Upper lobe of right lung (tissue), 1 donor: ENCODE results near the gene ARSG. TPM values are rescaled to one million over a fixed set of nuclear protein-coding genes. Genes with fewer than 3 reads are reported as not detected.
"Not testable (repeated sequence)": the region's sequence is repeated elsewhere in the genome, so short reads cannot be mapped to it uniquely, and the experiment has no call there.

Source experiments
- ATAC-seq: fragments of 200-7000 bp; cut with Tn5 transposase; one replicate; pipeline ENCODE4 v1.9.1; 2020; ENCODE audit warnings: mild to moderate bottlenecking, moderate library complexity
- DNase-seq: peaks from one replicate; pipeline ENCODE4 v3.0.0-alpha.2; 2020
- H3K27ac ChIP-seq: fragments of 200-600 bp; one replicate; pipeline ENCODE4 v1.8.0; 2022
- H3K27me3 ChIP-seq: fragments of 200-600 bp; one replicate; pipeline ENCODE4 v1.8.0; 2022; ENCODE audit warnings: mild to moderate bottlenecking
- H3K36me3 ChIP-seq: fragments of 200-600 bp; one replicate; pipeline ENCODE4 v1.8.0; 2022
- H3K4me1 ChIP-seq: fragments of 200-600 bp; one replicate; pipeline ENCODE4 v1.8.0; 2022
- H3K4me3 ChIP-seq: fragments of 200-600 bp; one replicate; pipeline ENCODE4 v1.8.0; 2022; ENCODE audit warnings: mild to moderate bottlenecking
- H3K9me3 ChIP-seq: fragments of 200-600 bp; one replicate; pipeline ENCODE4 v1.8.0; 2022
- intact Hi-C: fragments of 100-400 bp; cut with DNase I; formaldehyde crosslinking; loops from one replicate; pipeline ENCODE4 v1.11.0; 2022
- total RNA-seq: library from RNA; stranded (reverse); fragmentation: NEBNext Ultra II Directional; extraction: Animal tissue kit (Norgen Biotek cat#: 25700); gene quantifications from one replicate; pipeline ENCODE4 v1.2.1, GENCODE V29; 2021
- TF ChIP-seq, protein P1 (sequence below): fragments of 200-600 bp; IDR thresholded peaks from one replicate; pipeline ENCODE4 v1.8.0; 2022; ENCODE audit warnings: antibody characterized with exemption
- donor health status: DM: no; HTN: yes; CAD: no; lungs with severe emphysema.

The ARSG gene
- total RNA-seq, 1 donor from 2014 or later, result 4.8 TPM

GRCh38 chr17:68249354-68249765 is 41.9 kb upstream of the ARSG start:
- peak overlapping the region; percentile 88 for H3K4me3 ChIP-seq
- H3K27me3 ChIP-seq, result no peaks in the 10 kb centered on the region
- H3K36me3 ChIP-seq, result peaks cover 20% of the 10 kb centered on the region
- H3K9me3 ChIP-seq, result no peaks in the 10 kb centered on the region
- TF ChIP-seq, protein P1, sequence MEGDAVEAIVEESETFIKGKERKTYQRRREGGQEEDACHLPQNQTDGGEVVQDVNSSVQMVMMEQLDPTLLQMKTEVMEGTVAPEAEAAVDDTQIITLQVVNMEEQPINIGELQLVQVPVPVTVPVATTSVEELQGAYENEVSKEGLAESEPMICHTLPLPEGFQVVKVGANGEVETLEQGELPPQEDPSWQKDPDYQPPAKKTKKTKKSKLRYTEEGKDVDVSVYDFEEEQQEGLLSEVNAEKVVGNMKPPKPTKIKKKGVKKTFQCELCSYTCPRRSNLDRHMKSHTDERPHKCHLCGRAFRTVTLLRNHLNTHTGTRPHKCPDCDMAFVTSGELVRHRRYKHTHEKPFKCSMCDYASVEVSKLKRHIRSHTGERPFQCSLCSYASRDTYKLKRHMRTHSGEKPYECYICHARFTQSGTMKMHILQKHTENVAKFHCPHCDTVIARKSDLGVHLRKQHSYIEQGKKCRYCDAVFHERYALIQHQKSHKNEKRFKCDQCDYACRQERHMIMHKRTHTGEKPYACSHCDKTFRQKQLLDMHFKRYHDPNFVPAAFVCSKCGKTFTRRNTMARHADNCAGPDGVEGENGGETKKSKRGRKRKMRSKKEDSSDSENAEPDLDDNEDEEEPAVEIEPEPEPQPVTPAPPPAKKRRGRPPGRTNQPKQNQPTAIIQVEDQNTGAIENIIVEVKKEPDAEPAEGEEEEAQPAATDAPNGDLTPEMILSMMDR, result no peak
- peak overlapping the region; percentile 24 for H3K27ac ChIP-seq
- intact Hi-C loops, result no loop called here
- DNase-seq (no peak), ATAC-seq (no peak)
- H3K4me1 ChIP-seq, result peaks cover 14% of the 10 kb centered on the region

GRCh38 chr17:68253426-68253825 is 37.9 kb upstream of the ARSG start:
- intact Hi-C loops, DNase-seq, H3K9me3 ChIP-seq, ATAC-seq, H3K27me3 ChIP-seq, H3K4me3 ChIP-seq: not testable (repeated sequence)
- Histone ChIP-seq H3K36me3 (peaks cover 45% of the 10 kb centered on the region), H3K27ac (peak overlapping the region; percentile 21), H3K4me1 (peaks cover 14% of the 10 kb centered on the region)

GRCh38 chr17:68255151-68255550 is 36.1 kb upstream of the ARSG start:
- Histone ChIP-seq H3K36me3 (peaks cover 45% of the 10 kb centered on the region), H3K27ac (peak overlapping the region; percentile 40), H3K27me3 (no peaks in the 10 kb centered on the region), H3K9me3 (no peaks in the 10 kb centered on the region), H3K4me3 (no peak overlapping the region), H3K4me1 (peaks cover 6% of the 10 kb centered on the region)
- TF ChIP-seq, protein P1, result no peak
- intact Hi-C loops, result no loop called here
- ATAC-seq (no peak), DNase-seq (no peak)

DNA sequence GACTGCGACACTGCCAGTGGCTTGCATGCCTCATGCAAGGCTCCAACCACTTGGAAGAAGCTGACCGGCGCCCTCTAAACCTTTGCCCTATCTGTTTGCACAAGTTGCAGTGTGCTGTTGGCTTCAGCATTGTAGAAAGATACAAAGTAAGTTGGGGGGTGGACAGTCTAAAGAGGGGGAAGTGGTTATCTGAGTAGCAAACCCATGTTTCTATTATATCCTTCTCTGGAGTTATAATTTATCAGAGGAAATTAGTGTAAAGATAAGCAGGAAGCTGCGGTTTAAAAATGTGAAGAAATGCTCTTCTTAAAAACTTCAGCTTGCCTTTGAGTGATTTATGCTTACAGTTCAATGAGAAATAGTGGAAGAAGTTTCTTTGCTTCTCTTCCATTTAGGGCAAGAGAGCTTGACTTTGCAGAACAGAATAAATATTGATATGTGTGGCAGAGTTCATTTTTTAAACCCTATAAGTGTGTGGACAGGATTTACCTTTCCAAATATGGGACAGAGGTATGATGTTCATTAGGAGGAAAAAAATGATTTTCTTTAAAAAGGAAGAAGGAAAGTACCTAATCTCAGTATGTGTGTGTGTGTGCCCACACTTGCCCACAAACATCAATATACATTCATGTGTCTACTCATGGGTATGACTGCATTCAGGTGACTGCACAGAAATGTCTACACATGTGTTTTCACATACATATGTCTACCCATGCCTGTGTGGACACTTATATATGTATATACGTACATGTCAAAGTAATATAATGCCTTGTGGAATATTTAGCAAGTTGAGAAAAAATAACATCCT is 35.4 kb upstream of the ARSG start:
- Histone ChIP-seq H3K36me3 (peaks cover 42% of the 10 kb centered on the region), H3K27ac (peak overlapping the region; percentile 40), H3K27me3 (no peaks in the 10 kb centered on the region), H3K4me1 (peaks cover 6% of the 10 kb centered on the region), H3K9me3 (no peaks in the 10 kb centered on the region), H3K4me3 (no peak overlapping the region)
- no peak for DNase-seq
- peak; percentile 66 for ATAC-seq
- TF ChIP-seq, protein P1, result no peak
- intact Hi-C loops, result no loop called here

GRCh38 chr17:68256701-68257100 is 34.6 kb upstream of the ARSG start:
- peaks cover 35% of the 10 kb centered on the region for H3K36me3 ChIP-seq
- H3K4me3 ChIP-seq, intact Hi-C loops, DNase-seq, H3K27me3 ChIP-seq, H3K4me1 ChIP-seq, H3K9me3 ChIP-seq, H3K27ac ChIP-seq, ATAC-seq: not testable (repeated sequence)

GRCh38 chr17:68257934-68258333 is 33.4 kb upstream of the ARSG start:
- no peaks in the 10 kb centered on the region for H3K9me3 ChIP-seq
- ATAC-seq (no peak), DNase-seq (no peak)
- intact Hi-C loops, result no loop called here
- H3K27ac ChIP-seq, result no peak overlapping the region
- H3K27me3 ChIP-seq, result no peaks in the 10 kb centered on the region
- H3K36me3 ChIP-seq, result peaks cover 27% of the 10 kb centered on the region
- H3K4me1 ChIP-seq, result peaks cover 8% of the 10 kb centered on the region
- TF ChIP-seq, protein P1, result no peak
- no peak overlapping the region for H3K4me3 ChIP-seq

DNA sequence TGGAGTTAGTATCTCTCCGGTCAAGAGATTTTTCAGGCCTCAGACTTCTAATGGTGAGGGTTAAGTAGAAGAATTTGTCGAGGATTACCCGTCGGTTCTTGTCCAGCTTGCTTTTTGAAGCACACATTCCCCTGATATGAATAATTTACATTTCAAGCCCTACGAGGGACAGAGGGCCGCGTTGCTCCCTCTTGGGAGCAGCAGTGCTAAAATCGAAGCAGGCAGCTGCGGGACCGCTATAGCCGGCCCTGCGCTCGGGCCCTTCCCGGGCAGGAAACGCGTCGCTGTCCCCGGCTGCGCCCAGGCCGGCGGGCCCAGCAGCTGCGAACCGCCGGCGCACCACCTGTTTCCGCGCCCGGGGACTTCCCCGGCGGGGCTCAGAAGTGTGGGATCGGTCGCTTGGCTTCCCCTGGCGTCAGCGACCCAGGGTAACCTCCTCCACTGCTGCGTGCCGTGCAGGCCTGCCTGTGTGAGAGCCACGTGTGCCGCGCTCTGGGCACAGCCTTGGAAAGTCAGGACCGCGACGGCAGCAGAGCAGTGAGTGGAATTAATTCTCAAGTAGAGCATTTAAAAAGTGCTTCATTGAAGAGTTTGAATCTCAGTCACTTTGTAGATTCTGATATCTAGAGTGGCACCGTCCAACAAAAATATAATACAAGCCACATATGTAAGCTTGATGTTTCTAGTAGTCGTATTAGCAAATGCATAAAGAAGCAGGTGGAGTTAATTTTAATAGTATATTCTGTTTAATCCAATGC is 32.2 kb upstream of the ARSG start:
- peak overlapping the region; percentile 80 for H3K27ac ChIP-seq
- peak; percentile 85 for DNase-seq

GRCh38 chr17:68259648-68259951 is 31.7 kb upstream of the ARSG start:
- Histone ChIP-seq H3K36me3 (peaks cover 23% of the 10 kb centered on the region), H3K4me1 (peaks cover 12% of the 10 kb centered on the region), H3K4me3 (peak overlapping the region; percentile 21), H3K27ac (peak overlapping the region; percentile 80)
- ATAC-seq, H3K27me3 ChIP-seq, intact Hi-C loops, DNase-seq, H3K9me3 ChIP-seq: not testable (repeated sequence)

More for the DNA sequence above, 32.2 kb upstream of the ARSG start:
- Histone ChIP-seq H3K36me3 (peaks cover 26% of the 10 kb centered on the region), H3K4me3 (peak overlapping the region; percentile 21), H3K4me1 (peaks cover 12% of the 10 kb centered on the region)
- H3K9me3 ChIP-seq, H3K27me3 ChIP-seq, intact Hi-C loops: not testable (repeated sequence)
- ATAC-seq, result peak; percentile 95
